Stimulated activated CD4-positive, alpha-beta T cell treated with anti-CD3 and anti-CD28 coated beads, TNF-alpha, amount 100 ng/mL, for 1 hour (primary cell): ENCODE measurements around the gene ADARB2.
"Not testable (repeated sequence)": the region's sequence is repeated elsewhere in the genome, so short reads cannot be mapped to it uniquely, and the experiment has no call there.

Source experiments
- DNase-seq, 3 donors: peaks; one replicate each; pipeline ENCODE4 v3.0.0-alpha.2; 2020; ENCODE audit warnings: low read depth in 3 of 3, low spot score in 1 of 3

The ADARB2 gene

GRCh38 chr10:1474376-1475097, 262.8 kb downstream of the ADARB2 start:
- no peak for DNase-seq

GRCh38 chr10:1473874-1474273, 263.5 kb downstream of the ADARB2 start:
- no peak for DNase-seq

- no peak for DNase-seq
These were observed 265.0 kb downstream of the ADARB2 start for GRCh38 chr10:1472178-1472958.

- DNase-seq: no peak
These were observed 268.5 kb downstream of the ADARB2 start for GRCh38 chr10:1468811-1469210.

- DNase-seq: no peak
These were observed 269.8 kb downstream of the ADARB2 start for GRCh38 chr10:1467334-1468076.

- DNase-seq: no peak
These were observed 271.1 kb downstream of the ADARB2 start for GRCh38 chr10:1465993-1466764.

- no peak for DNase-seq
These were observed 271.9 kb downstream of the ADARB2 start for GRCh38 chr10:1465418-1465911.

GRCh38 chr10:1464881-1465417, 272.4 kb downstream of the ADARB2 start:
- DNase-seq: no peak

GRCh38 chr10:1463971-1464370, 273.4 kb downstream of the ADARB2 start:
- DNase-seq: not testable (repeated sequence)

- DNase-seq: no peak
These were observed 274.2 kb downstream of the ADARB2 start for GRCh38 chr10:1462994-1463633.

- no peak for DNase-seq
These were observed 274.8 kb downstream of the ADARB2 start for GRCh38 chr10:1462521-1462920.

- DNase-seq: no peak
These were observed 275.3 kb downstream of the ADARB2 start for GRCh38 chr10:1462032-1462431.

GRCh38 chr10:1461016-1461415, 276.3 kb downstream of the ADARB2 start:
- DNase-seq: no peak

GRCh38 chr10:1459664-1460063, 277.7 kb downstream of the ADARB2 start:
- DNase-seq: not testable (repeated sequence)

- DNase-seq: no peak
These were observed 282.4 kb downstream of the ADARB2 start for GRCh38 chr10:1454951-1455350.

GRCh38 chr10:1454428-1454827, 282.9 kb downstream of the ADARB2 start:
- no peak for DNase-seq

- no peak for DNase-seq
These were observed 284.5 kb downstream of the ADARB2 start for GRCh38 chr10:1452777-1453176.

GRCh38 chr10:1451941-1452340, 285.4 kb downstream of the ADARB2 start:
- no peak for DNase-seq

- no peak for DNase-seq
These were observed 285.9 kb downstream of the ADARB2 start for GRCh38 chr10:1451362-1451888.
